T-helper 9 cell (primary cell): ENCODE data around the gene INPP5B.
"Not testable (repeated sequence)": the region's sequence is repeated elsewhere in the genome, so short reads cannot be mapped to it uniquely, and the experiment has no call there.

Source experiments
- DNase-seq: peaks from one replicate; pipeline ENCODE4 v3.0.0-alpha.2; 2020

The INPP5B gene

GRCh38 chr1:37910886-37911285 lies 36.0 kb downstream of the INPP5B start:
- not testable (repeated sequence) for DNase-seq

GRCh38 chr1:37908531-37908930 lies 38.3 kb downstream of the INPP5B start:
- not testable (repeated sequence) for DNase-seq

DNA sequence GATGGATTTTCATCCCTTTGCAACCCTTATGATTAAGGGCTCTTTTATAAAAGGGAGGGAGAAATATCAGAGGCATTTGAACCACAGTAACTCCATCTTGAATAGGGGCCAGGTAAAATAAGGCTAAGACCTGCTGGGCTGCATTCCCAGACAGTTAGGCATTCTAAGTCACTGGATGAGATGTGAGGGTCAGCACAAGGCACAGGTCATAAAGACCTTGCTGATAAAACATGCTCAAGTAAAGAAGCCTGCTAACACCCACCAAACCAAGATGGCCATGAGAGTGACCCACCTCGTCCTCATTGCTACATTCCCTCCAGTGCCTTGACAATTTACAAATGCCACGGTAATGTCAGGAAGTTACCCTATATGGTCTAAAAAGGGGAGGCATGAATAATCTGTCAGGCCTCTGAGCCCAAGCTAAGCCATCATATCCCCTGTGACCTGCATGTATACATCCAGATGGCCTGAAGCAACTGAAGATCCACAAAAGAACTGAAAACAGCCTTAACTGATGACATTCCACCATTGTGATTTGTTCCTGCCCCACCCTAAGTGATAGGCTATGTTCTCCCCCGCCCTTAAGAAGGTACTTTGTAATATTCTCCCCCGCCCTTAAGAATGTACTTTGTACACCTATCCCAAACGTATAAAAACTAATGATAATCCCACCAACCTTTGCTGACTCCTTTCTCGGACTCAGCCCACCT lies 39.3 kb downstream of the INPP5B start:
- DNase-seq: not testable (repeated sequence)

GRCh38 chr1:37906591-37906990 lies 40.3 kb downstream of the INPP5B start:
- not testable (repeated sequence) for DNase-seq

GRCh38 chr1:37905727-37906126 lies 41.1 kb downstream of the INPP5B start:
- DNase-seq: no peak

GRCh38 chr1:37903921-37904320 lies 42.9 kb downstream of the INPP5B start:
- not testable (repeated sequence) for DNase-seq

GRCh38 chr1:37902983-37903382 lies 43.9 kb downstream of the INPP5B start:
- no peak for DNase-seq

GRCh38 chr1:37901893-37902225 lies 45.0 kb downstream of the INPP5B start:
- no peak for DNase-seq

DNA sequence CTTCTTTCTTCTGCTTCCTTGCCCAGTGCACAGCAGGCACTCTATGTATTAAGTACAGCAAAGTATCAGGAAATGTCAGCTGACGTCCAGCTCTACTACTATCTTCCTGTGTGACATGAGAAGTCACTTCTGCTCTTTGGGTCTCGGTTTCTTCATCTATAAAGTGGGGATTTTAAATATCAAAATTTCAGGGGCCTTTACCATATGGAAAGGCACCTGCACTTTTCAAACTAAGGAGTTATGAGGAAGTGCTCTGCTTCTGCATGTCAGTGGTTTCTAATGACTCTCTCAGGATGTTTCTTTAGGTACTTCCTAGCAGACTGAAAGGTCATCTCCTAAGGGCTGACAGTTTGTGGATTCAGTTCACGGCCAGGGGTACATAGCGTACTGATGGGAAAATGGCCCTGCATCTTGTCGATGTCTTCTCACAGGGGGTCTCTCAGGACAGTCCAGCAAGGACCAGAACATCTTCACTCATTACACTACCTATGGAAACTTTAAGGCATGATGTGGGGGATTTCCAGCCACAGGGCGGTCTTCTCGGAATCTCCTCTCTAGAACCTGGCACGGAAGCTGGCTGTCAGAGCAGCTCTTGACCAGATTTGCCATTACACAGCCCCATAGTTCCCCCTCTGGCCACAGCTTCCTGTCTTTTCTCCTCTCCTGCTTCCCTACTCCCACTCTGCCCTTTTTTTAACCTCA lies 45.5 kb downstream of the INPP5B start:
- DNase-seq: no peak

- not testable (repeated sequence) for DNase-seq
Measured at GRCh38 chr1:37897563-37897962, 49.3 kb downstream of the INPP5B start.

GRCh38 chr1:37893673-37894072 lies 53.2 kb downstream of the INPP5B start:
- DNase-seq: no peak

DNA sequence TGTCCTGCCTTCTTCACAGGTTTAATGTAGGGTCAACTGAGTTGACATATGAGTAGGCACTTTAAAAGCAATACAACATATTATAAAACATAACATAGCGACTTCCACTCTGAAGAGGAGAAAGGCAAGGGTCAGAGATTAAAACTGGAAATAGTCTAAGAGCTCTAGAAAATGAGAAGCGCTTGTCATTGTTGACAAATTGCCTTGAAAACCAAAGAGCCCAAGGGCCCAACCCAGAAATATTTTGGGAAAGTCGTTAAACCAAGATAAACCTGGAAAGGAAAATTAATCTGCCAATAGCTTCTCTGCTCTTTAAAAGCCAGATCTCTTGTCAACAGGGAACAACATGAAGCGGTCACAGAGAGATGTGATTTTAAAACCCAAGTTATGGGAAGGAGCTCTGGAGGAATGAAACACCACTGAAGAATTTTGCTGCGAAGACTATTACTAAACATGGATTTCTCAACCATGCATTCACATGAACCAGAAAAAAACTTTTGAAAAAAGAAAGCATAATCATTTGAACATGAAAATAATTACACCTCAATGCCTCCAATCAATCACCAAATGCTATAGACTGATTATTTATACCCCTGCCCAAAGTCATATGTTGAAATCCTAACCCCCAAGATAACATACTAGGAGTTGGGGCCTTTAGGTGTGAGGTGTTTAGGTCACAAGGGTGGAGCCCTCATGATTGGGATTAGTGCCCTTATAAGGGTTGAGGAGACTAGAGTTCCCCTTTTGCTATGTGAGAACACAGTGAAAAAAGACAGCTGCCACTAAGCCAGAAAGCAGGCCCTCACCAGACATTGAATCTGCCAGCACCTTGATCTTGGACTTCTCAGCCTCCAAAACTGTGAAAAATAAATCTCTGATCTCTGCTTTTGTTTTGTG lies 54.5 kb downstream of the INPP5B start:
- no peak for DNase-seq

GRCh38 chr1:37890378-37891014 lies 56.4 kb downstream of the INPP5B start:
- DNase-seq: no peak

- DNase-seq: no peak
Measured at GRCh38 chr1:37888022-37888700, 58.7 kb downstream of the INPP5B start.

DNA sequence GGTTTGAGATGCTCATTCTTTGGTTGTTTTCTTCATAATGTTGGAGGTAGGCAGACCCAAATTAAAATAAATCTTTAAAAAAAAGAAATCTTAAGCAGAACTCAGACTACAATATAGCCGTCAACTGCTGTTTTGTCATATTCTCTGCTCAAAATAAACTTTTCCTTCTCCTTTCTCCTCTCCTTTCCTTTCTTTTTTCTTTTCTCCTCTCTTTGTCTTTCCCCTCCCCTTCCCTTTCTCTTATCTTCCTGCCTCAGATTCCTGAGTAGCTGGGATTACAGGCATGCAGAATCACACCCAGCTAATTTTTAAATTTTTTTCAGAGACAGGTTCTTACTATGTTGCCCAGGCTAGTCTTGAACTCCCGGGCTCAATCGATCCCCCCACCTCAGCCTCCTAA lies 62.7 kb downstream of the INPP5B start:
- DNase-seq: no peak

GRCh38 chr1:37883671-37884070 lies 63.2 kb downstream of the INPP5B start:
- no peak for DNase-seq

DNA sequence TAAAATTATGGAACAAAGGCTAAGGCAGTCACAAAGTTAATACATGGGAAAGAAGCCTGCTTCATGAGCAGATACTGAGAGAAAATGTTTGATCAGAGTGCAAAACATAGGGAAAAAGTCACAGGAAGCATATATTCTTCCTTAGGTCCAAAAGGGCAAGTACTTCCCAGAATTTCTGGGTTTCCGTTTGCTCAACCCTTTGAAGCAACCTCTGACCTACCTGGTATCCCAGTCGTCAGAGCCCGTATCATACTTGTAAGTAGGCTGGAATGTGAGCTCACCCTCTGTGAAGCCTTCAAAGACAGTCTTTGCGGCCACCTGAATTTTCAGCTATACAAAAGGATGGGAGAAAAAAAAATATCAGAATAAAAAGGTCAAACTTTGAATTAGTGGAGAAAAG lies 67.0 kb downstream of the INPP5B start:
- DNase-seq: no peak

GRCh38 chr1:37878071-37878470 lies 68.8 kb downstream of the INPP5B start:
- DNase-seq: no peak

DNA sequence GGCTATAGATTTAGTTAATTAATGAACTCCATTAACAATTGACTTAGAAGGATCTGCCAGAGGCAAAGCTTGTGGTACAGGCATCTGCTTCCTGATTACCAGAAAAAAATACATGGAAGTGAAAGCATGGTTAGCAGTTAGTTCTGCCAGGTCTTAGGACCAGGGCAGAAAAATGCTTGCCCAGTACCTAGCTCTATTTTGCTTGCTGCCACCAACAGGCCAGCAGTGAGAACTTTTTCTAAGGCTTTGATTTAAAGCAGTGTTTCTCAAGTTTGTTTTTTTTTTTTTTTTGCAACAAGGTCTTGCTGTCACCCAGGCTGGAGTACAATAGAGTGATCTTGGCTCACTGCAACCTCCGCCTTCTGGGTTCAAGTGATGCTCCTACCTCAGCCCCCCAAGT lies 71.0 kb downstream of the INPP5B start:
- no peak for DNase-seq

DNA sequence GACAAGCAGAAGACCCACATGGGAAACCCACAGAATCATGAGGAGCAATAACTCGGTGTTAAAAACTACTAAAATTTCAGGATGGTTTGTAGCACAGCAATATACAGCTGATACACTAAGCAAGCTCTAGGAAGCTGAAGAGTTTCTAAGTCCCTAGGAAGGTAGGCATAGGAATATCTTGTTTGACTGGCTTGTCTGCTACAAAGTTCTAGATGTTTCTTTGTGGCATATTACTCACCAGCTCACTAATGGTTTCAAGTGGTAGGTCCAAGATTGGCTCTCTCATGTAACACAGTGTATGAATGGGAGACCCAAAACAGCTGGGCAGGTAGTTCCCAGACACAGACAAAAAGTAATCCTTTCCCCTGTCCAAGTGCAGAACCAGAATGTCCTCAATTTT lies 74.2 kb downstream of the INPP5B start:
- DNase-seq: no peak

DNA sequence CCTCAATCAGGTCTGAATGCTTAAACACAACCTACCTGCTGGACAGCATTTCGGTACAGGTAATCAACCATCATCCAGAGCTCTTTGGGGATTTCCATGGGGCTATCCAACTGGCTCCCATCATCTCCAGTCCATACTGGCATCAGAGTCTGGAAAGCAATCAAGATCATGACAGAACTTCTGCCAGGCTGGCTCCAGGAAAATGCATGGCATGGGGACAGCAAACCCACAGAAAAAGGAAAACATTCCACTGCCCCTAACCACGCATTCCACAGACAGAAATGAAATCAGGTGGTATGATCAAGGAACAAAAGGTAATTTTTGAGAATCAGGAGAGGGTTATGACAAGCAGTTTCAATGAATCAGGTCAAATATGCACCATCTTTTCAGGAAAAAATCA lies 78.4 kb downstream of the INPP5B start:
- no peak for DNase-seq

DNA sequence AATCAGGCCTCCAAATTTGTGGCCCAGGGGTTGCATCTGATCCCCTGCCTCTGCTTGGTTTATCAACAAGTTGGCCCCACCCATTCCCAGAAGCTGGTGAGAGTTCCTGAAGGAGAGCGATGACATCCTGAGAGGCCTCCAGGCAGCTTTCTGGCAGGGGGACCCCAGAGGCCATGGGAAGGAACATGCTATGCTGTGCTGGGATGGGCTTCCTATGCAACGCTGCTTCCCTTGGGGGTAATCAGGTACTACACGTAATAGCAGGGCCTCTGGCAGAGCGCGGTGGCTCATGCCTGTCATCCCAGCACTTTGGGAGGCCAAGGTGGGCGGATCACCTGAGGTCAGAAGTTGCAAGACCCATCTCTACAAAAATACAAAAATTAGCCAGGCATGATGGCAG lies 79.1 kb downstream of the INPP5B start:
- DNase-seq: no peak

DNA sequence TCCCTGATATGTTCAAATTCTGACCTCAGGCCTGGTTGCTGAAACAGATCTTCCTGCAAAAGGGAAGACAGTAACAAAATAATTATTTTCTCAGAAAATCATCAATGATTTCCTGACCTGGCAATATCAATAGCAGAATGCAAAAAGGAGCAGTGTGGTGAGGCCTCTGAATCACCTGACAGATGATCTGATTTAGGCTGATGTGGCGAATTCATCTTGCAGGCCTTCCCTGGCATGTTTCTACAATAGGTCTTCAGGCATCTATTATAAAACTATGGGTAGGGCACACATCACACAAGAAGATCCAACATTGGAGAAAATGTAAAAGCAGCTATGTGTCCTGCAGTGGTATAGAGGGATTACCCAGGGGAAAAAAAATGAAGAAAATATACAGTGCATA lies 80.4 kb downstream of the INPP5B start:
- no peak for DNase-seq
